Activated B cell treated with CpG ODN at 0.5 μM for 24 hours (primary cell): ENCODE measurements around the gene PROK2. TPM values are rescaled to one million over a fixed set of nuclear protein-coding genes. Genes with fewer than 3 reads are reported as not detected.

Experiments
- ATAC-seq: fragments of 200-7000 bp; cut with Tn5 transposase; one replicate; pipeline ENCODE4 v1.10.0; 2021; ENCODE audit warnings: low read depth, mild to moderate bottlenecking, moderate library complexity
- CTCF ChIA-PET: fragments of 350-600 bp; sonication (Branson Sonifier 250); formaldehyde crosslinking; loops from one replicate; lab custom pipeline; 2021; ENCODE audit warnings: antibody characterized with exemption; lab: Charles Lee
- POLR2A ChIA-PET: fragments of 350-600 bp; sonication (Branson Sonifier 250); formaldehyde crosslinking; loops from one replicate; lab custom pipeline; 2021; ENCODE audit warnings: antibody characterized with exemption; lab: Charles Lee
- DNase-seq: peaks from one replicate; pipeline ENCODE4 v3.0.0; 2022
- H3K27ac Mint-ChIP-seq: one replicate; pipeline ENCODE4 v1.8.0; 2020; ENCODE audit warnings: mixed read lengths
- H3K27me3 Mint-ChIP-seq: one replicate; pipeline ENCODE4 v1.8.0; 2021; ENCODE audit warnings: mixed read lengths
- H3K36me3 Mint-ChIP-seq: one replicate; pipeline ENCODE4 v1.8.0; 2021; ENCODE audit warnings: low read depth, mixed read lengths
- H3K4me1 Mint-ChIP-seq: one replicate; pipeline ENCODE4 v1.8.0; 2021; ENCODE audit warnings: mixed read lengths
- H3K4me3 Mint-ChIP-seq: one replicate; pipeline ENCODE4 v1.8.0; 2020; ENCODE audit warnings: mild to moderate bottlenecking, mixed read lengths
- H3K9me3 Mint-ChIP-seq: one replicate; pipeline ENCODE4 v1.8.0; 2020; ENCODE audit warnings: mixed read lengths
- intact Hi-C: fragments of 100-400 bp; cut with micrococcal nuclease; formaldehyde crosslinking; loops from one replicate; pipeline ENCODE4 v1.15.1; 2024
- total RNA-seq: library from RNA; stranded (reverse); gene quantifications from 2 replicates; pipeline ENCODE4 v1.2.3, GENCODE V29; 2022
- TF ChIP-seq, protein P1 (sequence below): fragments of 200-600 bp; IDR thresholded peaks from one replicate; pipeline ENCODE4 v1.8.0; 2022; ENCODE audit warnings: antibody characterized with exemption, mild to moderate bottlenecking

The PROK2 gene
- total RNA-seq, 1 donor from 2014 or later = not detected

DNA sequence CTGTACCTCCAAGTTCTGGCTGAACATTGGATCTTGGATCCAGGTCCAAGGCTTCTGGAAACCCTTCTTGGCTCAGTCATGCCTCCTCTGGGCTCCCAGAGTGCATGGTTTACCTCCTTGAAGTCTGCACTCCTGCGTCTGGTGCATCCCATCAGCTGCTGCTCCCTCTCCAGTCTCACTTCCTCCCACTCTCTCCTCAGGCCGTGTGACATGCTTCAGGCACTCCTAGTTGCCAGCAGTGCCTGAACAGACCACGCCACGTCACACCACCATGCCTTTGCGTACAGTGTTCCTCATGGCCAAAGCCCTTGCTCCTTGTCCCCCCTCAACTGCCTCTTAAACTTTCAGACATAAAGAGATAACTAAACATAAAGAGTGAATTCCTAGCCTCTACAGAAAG, 25.5 kb downstream of the PROK2 start:
- CTCF ChIA-PET = no interaction called here
- H3K27ac Mint-ChIP-seq = no peak overlapping the region
- TF ChIP-seq, protein P1, sequence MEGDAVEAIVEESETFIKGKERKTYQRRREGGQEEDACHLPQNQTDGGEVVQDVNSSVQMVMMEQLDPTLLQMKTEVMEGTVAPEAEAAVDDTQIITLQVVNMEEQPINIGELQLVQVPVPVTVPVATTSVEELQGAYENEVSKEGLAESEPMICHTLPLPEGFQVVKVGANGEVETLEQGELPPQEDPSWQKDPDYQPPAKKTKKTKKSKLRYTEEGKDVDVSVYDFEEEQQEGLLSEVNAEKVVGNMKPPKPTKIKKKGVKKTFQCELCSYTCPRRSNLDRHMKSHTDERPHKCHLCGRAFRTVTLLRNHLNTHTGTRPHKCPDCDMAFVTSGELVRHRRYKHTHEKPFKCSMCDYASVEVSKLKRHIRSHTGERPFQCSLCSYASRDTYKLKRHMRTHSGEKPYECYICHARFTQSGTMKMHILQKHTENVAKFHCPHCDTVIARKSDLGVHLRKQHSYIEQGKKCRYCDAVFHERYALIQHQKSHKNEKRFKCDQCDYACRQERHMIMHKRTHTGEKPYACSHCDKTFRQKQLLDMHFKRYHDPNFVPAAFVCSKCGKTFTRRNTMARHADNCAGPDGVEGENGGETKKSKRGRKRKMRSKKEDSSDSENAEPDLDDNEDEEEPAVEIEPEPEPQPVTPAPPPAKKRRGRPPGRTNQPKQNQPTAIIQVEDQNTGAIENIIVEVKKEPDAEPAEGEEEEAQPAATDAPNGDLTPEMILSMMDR = no peak
- intact Hi-C loops = no loop called here
- peaks cover 54% of the 10 kb centered on the region for H3K27me3 Mint-ChIP-seq
- no peak overlapping the region for H3K4me3 Mint-ChIP-seq
- peaks cover 3% of the 10 kb centered on the region for H3K4me1 Mint-ChIP-seq
- no peaks in the 10 kb centered on the region for H3K9me3 Mint-ChIP-seq
- ATAC-seq (no peak), DNase-seq (no peak)
- no peaks in the 10 kb centered on the region for H3K36me3 Mint-ChIP-seq
- POLR2A ChIA-PET = no interaction called here

DNA sequence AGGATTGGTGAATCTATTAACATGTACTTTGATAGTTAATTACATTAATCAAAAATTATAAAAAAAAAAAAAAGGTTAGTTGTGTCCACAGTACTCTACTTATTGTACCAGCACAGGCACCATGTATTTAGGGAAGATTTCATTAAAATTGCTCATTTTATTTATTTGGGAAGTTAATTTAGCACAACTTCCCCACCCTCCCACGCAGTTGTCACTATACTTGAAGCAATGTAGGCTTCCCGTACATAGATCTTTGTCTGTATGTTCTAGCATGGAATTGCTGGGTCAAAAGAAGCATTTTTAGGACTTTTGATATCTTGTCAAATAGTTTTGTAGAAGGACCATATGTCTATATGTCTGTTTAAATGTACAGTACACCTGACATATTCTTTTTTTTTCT, 26.9 kb downstream of the PROK2 start:
- Mint-ChIP-seq H3K4me3 (no peak overlapping the region), H3K4me1 (peaks cover 3% of the 10 kb centered on the region), H3K9me3 (no peaks in the 10 kb centered on the region), H3K27ac (no peak overlapping the region), H3K27me3 (peaks cover 54% of the 10 kb centered on the region), H3K36me3 (no peaks in the 10 kb centered on the region)
- TF ChIP-seq, protein P1 = no peak
- POLR2A ChIA-PET = no interaction called here
- no peak for DNase-seq
- intact Hi-C loops = no loop called here
- no peak for ATAC-seq
- CTCF ChIA-PET = interaction anchor here (0.8 kb wide), 1 partner anchor 13 kb away, joined by 3 read pairs; no protein-coding TSS in a partner anchor

DNA sequence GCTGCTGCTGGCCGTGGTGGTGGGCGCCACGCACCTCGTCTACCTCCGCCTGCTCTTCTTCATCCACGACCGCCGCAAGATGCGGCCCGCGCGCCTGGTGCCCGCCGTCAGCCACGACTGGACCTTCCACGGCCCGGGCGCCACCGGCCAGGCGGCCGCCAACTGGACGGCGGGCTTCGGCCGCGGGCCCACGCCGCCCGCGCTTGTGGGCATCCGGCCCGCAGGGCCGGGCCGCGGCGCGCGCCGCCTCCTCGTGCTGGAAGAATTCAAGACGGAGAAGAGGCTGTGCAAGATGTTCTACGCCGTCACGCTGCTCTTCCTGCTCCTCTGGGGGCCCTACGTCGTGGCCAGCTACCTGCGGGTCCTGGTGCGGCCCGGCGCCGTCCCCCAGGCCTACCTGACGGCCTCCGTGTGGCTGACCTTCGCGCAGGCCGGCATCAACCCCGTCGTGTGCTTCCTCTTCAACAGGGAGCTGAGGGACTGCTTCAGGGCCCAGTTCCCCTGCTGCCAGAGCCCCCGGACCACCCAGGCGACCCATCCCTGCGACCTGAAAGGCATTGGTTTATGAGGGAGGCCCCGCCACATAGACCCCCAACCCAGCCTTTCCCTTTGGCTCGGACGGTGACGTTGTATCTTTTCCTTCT, 30.2 kb downstream of the PROK2 start:
- intact Hi-C loops = no loop called here
- peaks cover 65% of the 10 kb centered on the region for H3K27me3 Mint-ChIP-seq
- ATAC-seq (no peak), DNase-seq (no peak)
- no peaks in the 10 kb centered on the region for H3K36me3 Mint-ChIP-seq
- H3K4me3 Mint-ChIP-seq = peak overlapping the region; percentile 35
- TF ChIP-seq, protein P1 = no peak
- no peak overlapping the region for H3K27ac Mint-ChIP-seq
- ChIA-PET CTCF (no interaction called here), POLR2A (no interaction called here)
- H3K9me3 Mint-ChIP-seq = no peaks in the 10 kb centered on the region
- peaks cover 8% of the 10 kb centered on the region for H3K4me1 Mint-ChIP-seq

DNA sequence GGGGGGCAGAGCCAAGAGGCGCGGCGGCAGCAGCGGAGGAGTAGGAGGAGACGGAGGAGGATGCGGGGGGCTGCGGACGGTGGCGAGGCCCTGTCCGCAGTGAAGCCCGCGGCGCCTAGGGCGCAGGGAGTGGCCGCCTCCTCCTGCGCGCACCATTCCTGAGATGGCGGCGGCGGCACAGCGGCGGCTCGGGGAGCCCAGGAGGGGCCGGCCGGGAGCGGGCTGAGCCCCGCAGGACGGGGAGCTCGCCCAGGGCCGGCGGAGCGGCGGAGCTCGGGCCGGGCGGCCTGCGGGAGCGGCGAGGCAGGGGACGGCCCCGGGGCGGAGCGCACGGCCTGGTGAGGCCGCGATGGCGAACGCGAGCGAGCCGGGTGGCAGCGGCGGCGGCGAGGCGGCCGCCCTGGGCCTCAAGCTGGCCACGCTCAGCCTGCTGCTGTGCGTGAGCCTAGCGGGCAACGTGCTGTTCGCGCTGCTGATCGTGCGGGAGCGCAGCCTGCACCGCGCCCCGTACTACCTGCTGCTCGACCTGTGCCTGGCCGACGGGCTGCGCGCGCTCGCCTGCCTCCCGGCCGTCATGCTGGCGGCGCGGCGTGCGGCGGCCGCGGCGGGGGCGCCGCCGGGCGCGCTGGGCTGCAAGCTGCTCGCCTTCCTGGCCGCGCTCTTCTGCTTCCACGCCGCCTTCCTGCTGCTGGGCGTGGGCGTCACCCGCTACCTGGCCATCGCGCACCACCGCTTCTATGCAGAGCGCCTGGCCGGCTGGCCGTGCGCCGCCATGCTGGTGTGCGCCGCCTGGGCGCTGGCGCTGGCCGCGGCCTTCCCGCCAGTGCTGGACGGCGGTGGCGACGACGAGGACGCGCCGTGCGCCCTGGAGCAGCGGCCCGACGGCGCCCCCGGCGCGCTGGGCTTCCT, 31.0 kb downstream of the PROK2 start, which contains the start of gene GPR27:
GPR27 (plus strand) TSS at position 155 of the 909 bp plus-strand sequence; CDS start at position 350, 195 bp downstream.
- DNase-seq = no peak
- peaks cover 62% of the 10 kb centered on the region for H3K27me3 Mint-ChIP-seq
- CTCF ChIA-PET = no interaction called here
- no peak for ATAC-seq
- H3K36me3 Mint-ChIP-seq = no peaks in the 10 kb centered on the region
- H3K4me1 Mint-ChIP-seq = peaks cover 8% of the 10 kb centered on the region
- intact Hi-C loops = no loop called here
- no peak within 1 kb of the TSS for H3K27ac Mint-ChIP-seq
- peak within 1 kb of the TSS; percentile 15 for H3K4me3 Mint-ChIP-seq
- H3K9me3 Mint-ChIP-seq = no peaks in the 10 kb centered on the region
- TF ChIP-seq, protein P1 = no peak
- POLR2A ChIA-PET = no interaction called here
